Esophagus (tissue), 2 donors: Measurements from ENCODE around the gene ROR1. TPM values are rescaled to one million over a fixed set of nuclear protein-coding genes. Genes with fewer than 3 reads are reported as not detected.

Source experiments
- H3K27ac ChIP-seq, 2 donors: one replicate each; pipeline ENCODE4 v1.5.1; 2013; ENCODE audit warnings: low read depth in 2 of 2, mild to moderate bottlenecking in 2 of 2, inconsistent platforms in 1 of 2, low read length in 1 of 2, moderate library complexity in 1 of 2
- H3K27me3 ChIP-seq, 2 donors: one replicate each; pipeline ENCODE4 v1.6.1; 2013; ENCODE audit warnings: low read length in 2 of 2, control low read depth in 1 of 2, mild to moderate bottlenecking in 1 of 2; ENCODE audit not compliant: insufficient read depth in 2 of 2, control insufficient read depth in 1 of 2
- H3K36me3 ChIP-seq, 2 donors: one replicate each; pipeline ENCODE4 v1.6.1; 2013; ENCODE audit warnings: low read length in 1 of 2; ENCODE audit not compliant: control insufficient read depth in 2 of 2, insufficient read depth in 2 of 2
- H3K4me1 ChIP-seq, 2 donors: one replicate each; pipeline ENCODE4 v1.6.1; 2013; ENCODE audit warnings: low read length in 1 of 2; ENCODE audit not compliant: control insufficient read depth in 2 of 2, insufficient read depth in 2 of 2
- H3K4me3 ChIP-seq, 2 donors: one replicate each; pipeline ENCODE4 v1.5.1; 2013; ENCODE audit warnings: low read length in 2 of 2, mild to moderate bottlenecking in 2 of 2, low read depth in 1 of 2, moderate library complexity in 1 of 2
- H3K9me3 ChIP-seq, 2 donors: one replicate each; pipeline ENCODE4 v1.6.1; 2013; ENCODE audit warnings: mild to moderate bottlenecking in 2 of 2, low read depth in 1 of 2, low read length in 1 of 2, moderate library complexity in 1 of 2; ENCODE audit not compliant: control insufficient read depth in 2 of 2, insufficient read depth in 1 of 2
- WGBS, 2 donors: extraction: QIAGEN DNeasy Blood & Tissue Kit; methylation state at CpG; one replicate each; pipeline ENCODE4 v1.1.7; 2013; 5-methylcytosine and 5-hydroxymethylcytosine counted together
- polyA plus RNA-seq, 2 donors: library from polyadenylated mRNA; stranded (reverse); fragments of 200-250 nt; gene quantifications; one replicate each; pipeline ENCODE4 v1.2.3, GENCODE V29; 2013
- donor health status: healthy with polysubstance abuse.
- donor health status: Bipolar disorder and iron deficiency.

The ROR1 gene
- polyA plus RNA-seq, 2 donors, result 1.1 to 1.9 TPM

DNA sequence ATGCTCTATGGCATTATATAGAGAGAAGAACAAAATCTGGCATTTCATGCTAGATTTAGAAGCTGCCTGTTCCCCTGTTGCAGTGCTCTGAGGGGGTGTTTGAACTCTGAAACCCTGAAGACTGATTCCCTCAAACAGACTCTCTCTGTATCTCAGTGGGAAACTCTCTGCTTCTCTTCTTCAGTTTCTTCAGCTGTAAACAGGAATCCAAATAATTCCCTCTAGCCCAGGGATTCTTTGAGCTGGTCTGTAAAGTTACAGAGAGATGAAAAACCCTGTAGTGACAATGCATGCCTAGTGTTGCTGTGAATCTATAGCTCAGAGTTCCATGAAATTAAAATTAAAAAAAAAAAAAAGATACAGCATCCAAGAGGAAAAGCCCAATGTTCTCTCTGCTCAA is 17.0 kb upstream of the ROR1 start:
- Histone ChIP-seq H3K9me3 (no peaks in the 10 kb centered on the region), H3K4me3 (no peak overlapping the region), H3K27ac (no peak overlapping the region), H3K4me1 (no peaks in the 10 kb centered on the region), H3K36me3 (no peaks in the 10 kb centered on the region), H3K27me3 (no peaks in the 10 kb centered on the region)

DNA sequence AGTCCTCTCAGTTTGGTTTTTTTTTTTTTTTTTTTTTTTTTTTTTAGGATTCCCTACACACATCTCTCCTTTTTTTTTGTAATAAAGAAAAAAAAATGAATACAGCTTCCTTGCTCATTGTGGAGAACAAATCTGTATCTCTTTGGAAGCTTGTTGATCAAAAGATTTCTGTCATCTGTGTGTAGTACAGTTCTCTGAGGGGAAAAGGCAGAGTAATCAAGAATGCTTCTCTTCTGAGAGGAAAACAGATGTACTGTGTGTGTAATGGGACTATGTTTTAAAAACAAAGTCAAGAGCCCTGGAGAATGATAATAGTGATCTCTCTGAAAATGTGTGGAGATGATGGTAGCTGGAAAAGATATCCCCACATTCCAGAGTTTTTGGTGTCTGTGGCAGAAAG is 16.5 kb upstream of the ROR1 start:
- Histone ChIP-seq H3K27me3 (no peaks in the 10 kb centered on the region), H3K27ac (no peak overlapping the region), H3K4me3 (no peak overlapping the region), H3K36me3 (no peaks in the 10 kb centered on the region), H3K4me1 (no peaks in the 10 kb centered on the region), H3K9me3 (no peaks in the 10 kb centered on the region)

DNA sequence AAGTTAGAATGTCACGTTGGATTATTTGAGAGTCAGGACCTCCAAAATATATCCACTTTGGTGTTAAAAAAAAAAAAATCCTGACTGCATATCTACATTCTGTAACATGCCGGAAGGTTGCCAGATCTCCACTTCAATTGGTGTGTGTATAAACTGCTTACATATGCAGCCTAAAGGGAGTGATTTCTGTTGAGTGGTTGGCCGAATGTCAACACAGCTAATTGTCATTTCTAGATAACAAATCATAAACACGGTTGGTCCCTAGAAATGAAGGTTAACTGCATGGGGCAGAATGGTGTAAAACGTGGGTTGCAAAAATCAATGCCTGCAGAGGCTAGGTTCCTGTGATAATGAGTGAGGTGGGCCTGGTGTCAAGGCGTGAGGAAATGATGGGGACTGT is 15.0 kb upstream of the ROR1 start:
- no peaks in the 10 kb centered on the region for H3K27me3 ChIP-seq
- WGBS, 2 donors, result 65 to 85% methylated on average over 6 of the region's 6 CpGs
- no peaks in the 10 kb centered on the region for H3K4me1 ChIP-seq
- H3K36me3 ChIP-seq, result no peaks in the 10 kb centered on the region
- no peaks in the 10 kb centered on the region for H3K9me3 ChIP-seq
- H3K27ac ChIP-seq, result no peak overlapping the region
- no peak overlapping the region for H3K4me3 ChIP-seq

DNA sequence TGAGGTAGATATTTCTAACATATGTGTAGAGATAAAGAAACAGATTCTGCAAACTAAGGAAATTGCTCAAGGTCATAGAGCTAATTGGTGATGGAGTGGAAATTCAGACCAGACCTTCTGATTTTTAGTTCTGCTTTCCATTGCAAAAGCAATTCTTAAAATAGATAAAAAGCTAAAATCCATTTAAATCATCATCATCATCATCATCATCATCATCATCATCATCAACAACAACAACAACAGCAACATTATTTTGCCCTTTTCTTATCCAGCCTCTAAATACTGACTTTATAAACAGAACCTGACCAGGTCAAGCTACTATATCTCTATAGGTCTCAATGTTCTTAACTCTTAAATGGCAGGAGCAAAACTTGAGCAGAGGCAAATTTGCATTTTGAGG is 14.0 kb upstream of the ROR1 start:
- Histone ChIP-seq H3K9me3 (no peaks in the 10 kb centered on the region), H3K36me3 (no peaks in the 10 kb centered on the region), H3K4me1 (no peaks in the 10 kb centered on the region), H3K27ac (no peak overlapping the region), H3K4me3 (no peak overlapping the region), H3K27me3 (no peaks in the 10 kb centered on the region)

DNA sequence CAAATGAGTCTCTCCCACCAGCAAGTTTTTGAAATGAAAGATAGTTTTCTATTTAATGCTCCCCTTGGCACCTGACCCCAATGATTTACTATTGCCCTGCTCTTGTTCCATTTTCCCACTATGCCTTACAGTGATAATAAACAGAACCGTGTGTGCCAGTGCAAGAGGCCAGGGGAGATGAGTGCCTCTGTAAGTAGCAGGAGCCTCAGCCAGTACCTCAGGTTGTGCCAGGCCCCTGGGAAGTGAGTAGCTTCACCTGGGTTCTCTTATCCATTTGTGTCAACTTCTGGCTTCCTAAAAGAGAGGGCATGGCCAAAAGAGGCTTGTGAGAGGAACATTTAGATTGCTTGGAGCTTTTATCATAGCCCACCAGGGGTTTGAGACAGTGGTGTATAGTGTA is 3.4 kb upstream of the ROR1 start:
- no peaks in the 10 kb centered on the region for H3K4me1 ChIP-seq
- no peaks in the 10 kb centered on the region for H3K9me3 ChIP-seq
- 50 to 67% methylated on average over 1 of the region's 1 CpG for WGBS, 2 donors
- no peak overlapping the region for H3K27ac ChIP-seq
- H3K36me3 ChIP-seq, result no peaks in the 10 kb centered on the region
- H3K27me3 ChIP-seq, result no peaks in the 10 kb centered on the region
- no peak overlapping the region for H3K4me3 ChIP-seq

DNA sequence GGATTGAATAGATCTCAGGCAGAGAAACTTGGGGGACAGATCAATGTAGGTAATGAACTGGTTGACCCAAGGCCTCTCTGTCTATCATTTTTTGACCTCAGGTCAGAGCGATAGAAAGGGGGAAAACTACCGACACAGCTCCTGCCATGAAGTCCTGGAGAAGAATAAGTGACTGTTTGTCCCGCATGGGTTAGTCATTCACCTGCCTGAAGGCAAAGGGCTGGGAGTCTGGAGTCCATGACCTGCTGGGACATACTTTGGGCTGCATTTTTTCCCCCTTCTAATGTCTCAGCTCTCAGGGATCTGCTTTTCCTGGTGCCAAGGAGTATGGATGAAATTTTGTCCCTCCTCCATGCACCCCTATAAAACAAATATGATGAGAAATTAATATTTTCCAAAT is 1.6 kb upstream of the ROR1 start:
- Histone ChIP-seq H3K27me3 (no peaks in the 10 kb centered on the region), H3K36me3 (no peaks in the 10 kb centered on the region), H3K4me3 (no peak overlapping the region), H3K27ac (no peak overlapping the region), H3K9me3 (no peaks in the 10 kb centered on the region), H3K4me1 (no peaks in the 10 kb centered on the region)
- WGBS, 2 donors, result 73 to 77% methylated on average over 3 of the region's 3 CpGs

DNA sequence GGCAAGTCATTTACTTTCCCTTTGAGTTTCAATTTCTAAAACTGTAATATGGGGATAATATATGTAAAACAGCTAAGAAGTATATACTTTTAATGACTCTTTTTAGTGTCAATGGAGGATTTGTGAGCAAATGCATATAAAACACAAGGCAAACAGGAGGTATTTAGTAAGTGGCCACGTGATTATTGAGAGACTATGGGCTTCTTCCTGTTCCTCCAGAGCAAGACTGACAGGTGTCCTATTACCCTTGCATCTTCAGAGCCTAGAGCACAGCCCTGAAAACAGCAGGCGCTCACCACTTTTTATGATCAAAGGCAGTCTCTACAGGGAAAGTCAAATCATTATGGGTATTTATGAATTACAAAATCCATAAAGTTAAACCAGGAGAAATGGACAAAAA is 941 bp upstream of the ROR1 start:
- H3K36me3 ChIP-seq, result no peaks in the 10 kb centered on the region
- no peak overlapping the region for H3K27ac ChIP-seq
- H3K27me3 ChIP-seq, result no peaks in the 10 kb centered on the region
- no peak overlapping the region for H3K4me3 ChIP-seq
- no peaks in the 10 kb centered on the region for H3K9me3 ChIP-seq
- no peaks in the 10 kb centered on the region for H3K4me1 ChIP-seq
- 57 to 70% methylated on average over 2 of the region's 2 CpGs for WGBS, 2 donors

DNA sequence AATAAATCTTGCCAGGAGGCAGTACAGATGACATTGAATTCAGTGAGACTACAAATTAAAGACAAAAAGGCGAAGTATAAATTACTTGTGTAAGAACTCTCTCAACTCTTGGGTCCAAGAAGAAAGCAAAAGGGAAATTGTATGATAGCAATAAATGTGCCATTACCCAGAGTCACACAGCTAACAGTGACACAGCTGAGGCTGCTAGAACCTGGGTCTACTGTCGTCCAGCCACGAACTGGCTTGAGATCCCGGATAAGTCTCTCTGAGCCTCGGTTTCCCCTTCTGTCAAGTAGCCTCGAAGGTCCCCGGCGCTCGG is 362 bp upstream of the ROR1 start:
- Histone ChIP-seq H3K4me3 (peak overlapping the region; percentile 63 to 71), H3K4me1 (peaks cover 0 to 3% of the 10 kb centered on the region in 2 donors), H3K27ac (peak overlapping the region in 1 of 2 donors; percentile 47), H3K27me3 (no peaks in the 10 kb centered on the region), H3K36me3 (no peaks in the 10 kb centered on the region), H3K9me3 (no peaks in the 10 kb centered on the region)
- 5 to 7% methylated on average over 9 of the region's 9 CpGs for WGBS, 2 donors

DNA sequence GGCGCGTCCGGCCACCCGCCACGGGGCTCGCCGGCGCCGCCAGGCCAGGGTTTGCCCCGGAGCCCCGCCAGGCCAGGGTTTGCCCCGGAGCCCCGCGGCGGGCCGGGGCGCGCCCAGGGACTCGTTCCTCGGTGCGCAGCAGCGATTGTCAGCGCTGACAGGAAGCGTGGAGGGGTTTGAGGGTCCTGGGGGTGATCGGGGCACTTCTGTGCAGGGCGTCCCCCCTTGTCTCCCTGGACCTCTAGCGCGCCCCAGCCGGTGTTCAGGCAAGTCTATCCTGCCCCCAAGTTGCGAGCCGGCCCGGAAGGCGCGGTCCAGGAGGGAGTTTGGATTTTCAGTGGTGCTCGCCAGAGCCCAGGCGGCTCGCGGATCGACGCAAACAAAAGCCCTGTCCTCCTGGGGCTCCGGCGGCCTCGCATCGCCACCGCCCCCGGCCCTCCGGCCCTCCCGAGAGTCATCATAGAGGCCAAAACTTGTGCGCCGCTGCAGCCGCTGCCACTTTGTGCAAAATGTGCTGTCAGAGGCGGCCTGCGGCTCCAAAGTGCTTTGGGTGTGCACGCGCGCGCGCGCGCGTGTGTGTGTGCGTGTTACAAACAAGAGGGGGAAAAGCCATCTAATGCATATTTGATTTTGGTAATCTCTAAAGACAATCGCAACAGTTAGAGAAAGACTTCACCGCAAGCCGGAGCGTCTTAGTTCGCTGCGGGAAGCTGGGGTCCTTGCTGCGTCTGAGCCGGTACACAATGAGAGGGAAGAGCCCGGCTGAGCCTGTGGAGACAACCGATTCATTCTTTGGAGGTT is 1.0 kb downstream of the ROR1 start:
- Histone ChIP-seq H3K27ac (peak overlapping the region; percentile 74 to 77), H3K4me3 (peak overlapping the region; percentile 63 to 71), H3K36me3 (no peaks in the 10 kb centered on the region), H3K27me3 (no peaks in the 10 kb centered on the region), H3K4me1 (peaks cover 0 to 3% of the 10 kb centered on the region in 2 donors), H3K9me3 (no peaks in the 10 kb centered on the region)
- WGBS, 2 donors, result 2% methylated on average over 69 to 72 of the region's 72 CpGs

DNA sequence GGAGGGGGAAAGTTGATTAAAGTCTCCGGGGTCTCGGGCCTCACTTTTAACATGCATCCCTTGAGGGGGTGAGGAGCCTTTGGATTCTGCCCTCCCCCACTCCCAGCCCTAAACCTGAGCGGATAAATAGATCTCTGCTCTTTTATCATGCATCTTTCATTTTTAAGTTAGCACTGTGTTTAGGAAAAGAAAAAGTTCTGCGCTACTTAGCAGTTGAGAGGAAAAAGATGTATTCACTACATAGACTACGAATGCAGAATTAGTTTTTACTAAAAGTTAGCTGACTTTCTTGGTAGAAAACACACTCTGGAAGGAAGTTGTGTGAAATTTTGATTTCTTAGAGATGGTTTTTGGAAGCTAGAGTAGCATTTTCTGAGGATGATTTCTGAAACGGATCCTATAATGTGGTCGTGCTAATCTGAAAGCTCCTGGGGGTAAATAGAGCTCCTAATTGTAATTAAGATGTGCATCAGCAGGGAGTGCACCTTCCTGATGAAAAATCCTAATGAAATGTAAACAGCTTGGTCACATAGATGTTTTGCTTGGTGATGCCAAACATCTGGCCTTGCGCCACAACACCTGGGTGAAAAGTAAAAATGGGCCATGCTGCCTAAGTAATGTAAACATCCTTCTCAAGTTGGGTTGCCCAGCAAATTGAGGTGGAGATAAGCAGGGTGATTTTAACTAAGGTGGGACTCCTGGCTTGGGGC is 1.8 kb downstream of the ROR1 start:
- Histone ChIP-seq H3K36me3 (no peaks in the 10 kb centered on the region), H3K4me3 (peak overlapping the region; percentile 63 to 71), H3K4me1 (peaks cover 0 to 3% of the 10 kb centered on the region in 2 donors), H3K27me3 (no peaks in the 10 kb centered on the region), H3K9me3 (no peaks in the 10 kb centered on the region), H3K27ac (peak overlapping the region in 1 of 2 donors; percentile 11)
- WGBS, 2 donors, result 20 to 24% methylated on average over 8 of the region's 8 CpGs
